GM19395 (cell line): ENCODE data around the gene ALKBH5.

ENCODE experiments used
- ATAC-seq: cut with Tn5 transposase; IDR thresholded peaks from one replicate; pipeline ENCODE4 v1.9.1; 2021; ENCODE audit warnings: mild to moderate bottlenecking, moderate library complexity; ENCODE audit not compliant: unreplicated experiment

The ALKBH5 gene

DNA sequence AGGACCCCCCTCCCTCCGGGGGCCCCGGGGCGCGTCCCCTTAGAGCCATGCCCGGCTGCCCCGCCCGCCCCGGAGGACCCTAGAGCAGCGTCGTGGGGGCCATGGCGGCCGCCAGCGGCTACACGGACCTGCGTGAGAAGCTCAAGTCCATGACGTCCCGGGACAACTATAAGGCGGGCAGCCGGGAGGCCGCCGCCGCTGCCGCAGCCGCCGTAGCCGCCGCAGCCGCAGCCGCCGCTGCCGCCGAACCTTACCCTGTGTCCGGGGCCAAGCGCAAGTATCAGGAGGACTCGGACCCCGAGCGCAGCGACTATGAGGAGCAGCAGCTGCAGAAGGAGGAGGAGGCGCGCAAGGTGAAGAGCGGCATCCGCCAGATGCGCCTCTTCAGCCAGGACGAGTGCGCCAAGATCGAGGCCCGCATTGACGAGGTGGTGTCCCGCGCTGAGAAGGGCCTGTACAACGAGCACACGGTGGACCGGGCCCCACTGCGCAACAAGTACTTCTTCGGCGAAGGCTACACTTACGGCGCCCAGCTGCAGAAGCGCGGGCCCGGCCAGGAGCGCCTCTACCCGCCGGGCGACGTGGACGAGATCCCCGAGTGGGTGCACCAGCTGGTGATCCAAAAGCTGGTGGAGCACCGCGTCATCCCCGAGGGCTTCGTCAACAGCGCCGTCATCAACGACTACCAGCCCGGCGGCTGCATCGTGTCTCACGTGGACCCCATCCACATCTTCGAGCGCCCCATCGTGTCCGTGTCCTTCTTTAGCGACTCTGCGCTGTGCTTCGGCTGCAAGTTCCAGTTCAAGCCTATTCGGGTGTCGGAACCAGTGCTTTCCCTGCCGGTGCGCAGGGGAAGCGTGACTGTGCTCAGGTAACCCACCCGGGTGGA lies 759 bp downstream of the ALKBH5 start:
- ATAC-seq = peak; percentile 5

DNA sequence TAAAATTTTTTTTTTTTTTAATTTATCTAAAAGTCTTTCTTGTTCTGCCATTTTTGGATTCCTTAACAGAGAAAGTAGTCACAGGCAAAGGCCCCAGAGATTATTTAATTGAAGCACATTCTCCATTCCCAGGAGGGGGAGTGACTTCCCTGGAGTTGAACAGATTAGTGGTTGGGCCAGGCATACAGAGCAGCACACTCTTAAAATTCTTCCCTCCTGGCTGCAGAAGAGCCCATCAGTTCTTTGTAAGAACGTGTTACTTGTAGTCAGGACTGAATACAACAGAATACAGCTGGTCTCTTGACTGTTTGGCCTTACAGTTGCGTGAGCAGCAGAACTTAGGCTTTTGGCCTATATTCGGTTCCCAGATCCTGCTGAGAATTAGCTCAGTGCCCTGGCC lies 1.8 kb downstream of the ALKBH5 start:
- ATAC-seq = no peak

DNA sequence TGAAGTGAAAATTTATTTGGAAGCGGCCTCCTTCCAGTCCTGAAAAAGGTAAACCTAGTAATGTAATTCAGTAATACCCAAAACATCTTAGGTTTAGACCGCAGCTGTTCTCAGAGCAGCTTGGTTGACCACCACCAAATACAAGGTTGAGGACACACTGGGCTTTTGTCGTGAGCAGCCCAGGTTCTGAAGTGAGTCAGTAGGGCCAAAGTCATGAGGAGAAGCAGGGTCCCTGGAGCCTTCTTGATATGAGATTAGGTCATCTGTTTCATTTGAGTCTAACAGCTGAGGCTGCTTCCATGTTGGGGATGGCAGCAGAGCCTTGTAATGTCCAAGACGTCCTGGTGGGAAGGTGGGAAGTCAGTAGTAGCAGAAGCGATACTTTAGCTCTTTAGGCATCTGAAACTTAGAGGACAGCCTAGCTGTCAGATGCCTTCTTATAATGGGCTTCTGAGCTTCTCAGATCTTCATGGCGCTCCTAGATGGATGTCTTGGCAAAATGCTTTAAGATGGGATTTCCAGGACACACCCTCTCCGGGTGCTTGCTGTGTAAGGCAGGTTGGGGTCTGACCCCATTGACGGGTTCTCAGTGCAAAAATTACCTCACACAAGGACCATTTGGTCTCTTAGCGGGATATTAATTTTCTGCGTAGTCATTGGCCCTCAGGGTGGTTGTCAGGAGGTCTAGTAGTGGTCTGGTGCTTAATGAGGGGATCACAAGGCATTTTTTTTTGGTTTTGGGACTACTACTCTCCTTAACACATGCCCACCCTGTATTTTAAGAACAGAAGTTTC lies 2.4 kb downstream of the ALKBH5 start:
- ATAC-seq = no peak

DNA sequence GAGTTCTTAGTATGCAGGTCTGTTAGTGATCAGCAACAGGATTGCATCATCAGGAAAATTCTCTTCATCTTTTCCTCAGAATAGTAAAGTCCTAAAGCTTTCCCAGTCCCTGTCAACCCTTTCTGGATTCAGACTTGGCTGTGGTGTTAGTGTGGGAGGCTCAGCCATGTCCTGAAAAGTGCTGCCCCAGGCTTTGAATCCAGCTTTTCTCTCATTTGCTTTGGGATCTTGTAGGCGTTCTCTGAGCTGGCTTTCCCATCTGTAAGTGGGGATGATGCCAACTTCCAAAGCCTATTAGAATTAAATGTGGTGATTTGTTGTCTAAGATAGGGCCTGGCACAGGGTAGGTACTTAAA lies 3.0 kb downstream of the ALKBH5 start:
- ATAC-seq = no peak

DNA sequence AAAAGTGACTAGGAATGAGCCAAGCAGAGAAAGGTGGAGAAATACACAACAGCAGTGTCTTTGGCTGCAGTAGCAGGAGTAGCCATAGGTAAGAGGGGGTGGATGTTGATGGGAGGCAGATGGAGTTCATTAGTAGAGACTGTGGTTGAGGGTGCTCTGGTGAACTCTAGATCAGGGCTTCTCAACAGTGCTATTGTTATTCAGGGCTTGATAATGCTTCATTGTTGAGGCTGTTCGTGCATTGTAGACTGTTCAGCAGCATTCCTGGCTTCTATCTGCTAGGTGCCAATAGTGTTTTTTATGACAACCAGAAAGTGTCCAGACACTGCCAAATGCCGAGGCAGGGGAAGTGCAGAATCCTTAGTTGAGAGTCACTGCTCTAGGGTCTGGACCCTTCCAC lies 3.6 kb downstream of the ALKBH5 start:
- ATAC-seq = no peak

DNA sequence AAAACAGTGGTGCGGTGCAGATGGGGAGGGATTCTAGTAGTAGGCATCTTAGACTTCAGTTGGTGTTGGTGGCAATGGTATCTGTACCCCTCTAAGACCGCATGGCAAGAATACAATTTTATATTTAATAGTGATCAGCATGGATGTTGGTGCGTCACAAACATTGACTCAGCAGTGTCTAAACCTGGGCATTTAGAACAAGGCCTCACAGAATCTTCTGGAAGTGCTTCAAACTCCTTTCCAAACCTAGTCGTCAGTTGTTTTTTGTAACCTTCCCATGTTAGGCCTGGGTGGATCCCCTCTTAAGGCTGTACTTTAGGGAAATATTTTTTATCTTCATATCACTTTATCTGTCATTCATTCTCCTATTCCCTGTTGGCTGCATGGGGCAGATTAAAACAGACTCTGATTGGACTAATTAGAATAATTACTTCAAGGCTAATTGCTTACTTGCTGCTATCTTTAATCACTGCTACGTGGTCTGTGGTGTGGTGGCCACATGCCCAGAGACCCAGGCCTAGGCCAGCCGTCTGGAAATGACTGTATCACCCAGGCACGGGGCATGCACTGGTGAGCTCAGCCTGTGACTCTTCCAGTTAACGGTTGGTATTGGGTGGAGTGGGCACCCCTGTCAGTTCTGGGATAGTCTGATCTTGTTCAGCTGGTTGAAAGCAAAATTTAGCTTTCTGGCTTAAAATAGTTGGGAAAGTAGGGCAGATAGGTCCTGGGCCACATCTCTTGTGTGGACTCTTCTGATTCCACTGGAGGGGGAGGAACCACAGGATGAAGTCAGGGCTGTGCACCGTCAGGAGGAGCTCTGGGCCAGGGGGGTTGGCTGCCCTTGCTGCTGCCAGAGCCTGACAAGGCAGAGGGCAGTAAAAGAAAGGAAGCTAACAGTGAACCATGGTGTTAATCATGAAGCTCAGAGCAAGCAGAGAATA lies 4.5 kb downstream of the ALKBH5 start:
- ATAC-seq = no peak

DNA sequence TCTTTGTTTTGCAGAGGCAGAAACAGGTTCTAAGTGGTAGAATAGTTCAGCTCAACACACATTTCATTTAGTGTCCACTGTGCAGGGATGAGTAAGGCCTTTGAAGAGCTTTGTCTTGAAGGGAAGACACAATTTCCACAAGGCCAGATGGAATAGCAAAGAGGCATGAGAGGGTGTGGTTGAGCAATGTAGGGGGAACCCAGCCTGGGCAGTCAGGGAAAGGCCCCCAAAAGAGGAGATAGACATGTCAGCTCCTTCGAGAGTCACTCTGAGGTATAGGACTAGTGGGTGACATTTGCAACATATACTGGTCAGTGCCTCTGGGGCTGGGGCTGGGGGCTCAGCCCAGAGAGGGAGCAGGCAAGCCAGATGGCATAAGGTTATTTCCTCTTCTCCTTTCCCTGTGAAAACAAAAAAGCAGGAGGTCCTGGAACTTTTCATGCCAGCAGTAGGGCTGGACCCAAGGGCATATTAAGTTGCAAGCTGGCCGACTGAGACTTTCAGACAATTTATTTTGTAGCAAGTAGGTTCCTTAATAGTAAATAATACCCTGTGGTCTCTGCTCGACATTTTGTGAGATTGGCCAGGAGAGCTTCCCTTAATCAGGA lies 7.1 kb downstream of the ALKBH5 start:
- ATAC-seq = no peak

DNA sequence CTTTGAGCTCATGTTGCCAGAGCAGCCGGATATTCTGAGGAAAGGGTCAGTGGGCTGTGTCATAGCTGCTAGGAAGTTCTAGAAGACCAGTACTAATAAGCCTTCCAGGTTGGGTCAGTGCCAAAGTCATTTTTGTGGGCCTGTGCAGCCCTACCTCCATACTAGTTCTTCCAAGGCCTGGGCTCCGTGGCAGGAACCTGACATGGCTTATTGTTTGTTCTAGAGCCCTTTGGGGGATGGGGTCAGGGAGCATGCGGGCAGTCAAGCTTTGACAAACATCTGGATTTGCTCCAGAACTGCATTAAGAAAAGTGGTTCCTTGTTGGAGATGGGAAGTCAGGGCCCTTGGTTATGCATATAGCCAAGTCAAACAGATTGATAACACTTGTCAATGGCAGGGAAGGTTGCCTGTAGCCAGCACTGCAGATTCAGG lies 7.6 kb downstream of the ALKBH5 start:
- ATAC-seq = no peak

DNA sequence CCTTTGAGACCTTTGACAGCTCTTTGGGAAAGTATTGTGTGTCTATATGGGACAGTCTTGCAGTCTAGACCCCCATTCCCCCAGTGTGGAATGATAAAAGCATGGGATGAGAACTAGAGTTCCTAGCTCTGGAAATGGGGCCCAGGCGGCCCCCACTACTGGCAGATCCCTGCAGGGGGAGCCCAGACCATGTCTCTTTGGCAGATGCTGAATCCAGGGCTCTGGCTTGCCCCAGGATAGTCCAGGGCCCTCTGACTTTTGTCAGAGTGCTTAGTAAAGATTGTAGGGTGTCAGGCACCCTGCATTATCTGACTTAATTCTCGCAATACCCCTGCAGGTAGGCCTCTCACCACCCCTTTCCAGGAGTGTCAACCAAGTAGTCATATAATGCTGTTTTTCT lies 8.3 kb downstream of the ALKBH5 start:
- ATAC-seq = no peak

DNA sequence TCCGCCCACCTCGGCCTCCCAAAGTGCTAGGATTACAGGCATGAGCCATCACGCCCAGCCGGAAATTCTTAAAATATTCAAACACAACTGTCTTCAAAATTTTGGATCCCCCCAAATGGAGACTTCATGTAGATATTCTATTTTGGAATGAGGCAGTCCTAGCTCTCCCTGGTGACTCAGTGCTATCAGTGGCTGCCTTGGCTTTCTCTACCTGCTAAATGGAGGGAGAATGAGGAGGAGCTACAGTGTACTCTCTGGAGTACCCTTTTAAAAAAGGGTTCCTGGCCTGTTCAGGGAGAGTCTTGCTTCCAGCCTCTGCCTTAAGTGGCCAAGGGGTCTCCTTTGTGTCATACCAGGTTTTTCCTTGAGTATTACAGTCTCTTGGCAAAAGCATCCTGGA lies 10.8 kb downstream of the ALKBH5 start:
- ATAC-seq = no peak

DNA sequence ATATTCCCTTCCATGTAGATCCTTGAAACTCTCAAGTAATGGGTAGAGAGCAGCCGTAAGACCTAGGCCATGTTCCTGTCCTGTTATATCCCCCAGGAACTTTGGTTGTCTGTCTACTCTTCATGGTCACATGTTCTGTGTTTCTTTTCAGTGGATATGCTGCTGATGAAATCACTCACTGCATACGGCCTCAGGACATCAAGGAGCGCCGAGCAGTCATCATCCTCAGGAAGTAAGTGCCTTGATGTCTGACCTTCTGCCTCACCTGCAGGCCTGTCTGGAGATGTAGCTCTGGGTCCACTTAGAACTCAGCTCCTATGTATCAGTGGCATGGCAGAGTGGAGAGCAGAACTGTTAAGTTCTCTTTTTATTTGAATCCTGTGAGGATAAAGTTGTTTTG lies 11.2 kb downstream of the ALKBH5 start:
- no peak for ATAC-seq

DNA sequence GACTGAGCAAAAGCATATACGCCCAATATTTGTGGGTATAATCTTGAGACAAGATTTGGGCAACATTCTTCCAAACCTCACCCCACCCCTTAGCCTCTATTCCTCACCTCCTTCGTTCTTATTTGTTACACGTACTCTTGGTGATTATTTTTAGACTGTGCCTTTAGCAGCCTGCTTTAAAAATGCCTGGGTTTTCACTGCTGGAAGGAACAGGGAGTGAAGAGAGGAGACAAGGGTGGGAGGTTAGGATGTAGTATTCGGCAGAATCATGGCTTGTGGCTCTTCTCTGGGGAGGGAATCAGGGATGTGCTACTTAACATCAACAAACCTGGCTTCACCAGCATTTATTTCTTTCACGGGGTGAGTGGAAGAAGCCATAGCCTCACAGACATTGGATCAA lies 11.6 kb downstream of the ALKBH5 start:
- ATAC-seq = no peak

DNA sequence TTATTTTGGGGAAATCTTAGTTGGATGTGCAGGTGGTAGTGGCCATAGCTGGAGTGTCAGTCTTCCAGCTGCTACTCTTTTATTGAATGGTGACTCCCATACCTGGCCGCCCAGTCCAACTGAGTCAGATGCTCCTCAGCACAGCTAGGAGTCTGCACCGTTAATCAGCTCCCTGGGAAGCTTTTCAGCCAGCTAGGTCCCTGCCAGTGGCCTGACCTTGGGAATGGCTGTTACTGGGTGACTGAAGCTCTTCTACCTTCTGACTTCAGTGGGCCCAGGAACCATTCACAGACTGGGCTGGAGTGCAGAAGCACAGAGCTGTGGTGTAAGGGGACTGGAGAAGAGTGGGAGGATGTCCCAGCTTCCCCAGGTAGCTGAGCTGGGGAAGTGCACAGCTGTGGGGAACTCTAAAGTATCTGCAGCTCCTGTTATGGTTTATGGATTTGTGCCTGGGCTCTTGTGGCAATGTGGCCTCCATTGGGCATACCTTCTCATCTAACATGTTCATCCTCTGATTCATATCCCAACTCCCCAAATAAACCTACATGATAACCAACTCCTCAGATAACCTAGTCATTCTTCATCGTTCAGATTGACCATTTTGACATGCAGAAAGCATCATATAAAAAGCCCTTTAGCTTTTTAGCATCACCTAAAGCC lies 14.0 kb downstream of the ALKBH5 start:
- ATAC-seq = no peak

DNA sequence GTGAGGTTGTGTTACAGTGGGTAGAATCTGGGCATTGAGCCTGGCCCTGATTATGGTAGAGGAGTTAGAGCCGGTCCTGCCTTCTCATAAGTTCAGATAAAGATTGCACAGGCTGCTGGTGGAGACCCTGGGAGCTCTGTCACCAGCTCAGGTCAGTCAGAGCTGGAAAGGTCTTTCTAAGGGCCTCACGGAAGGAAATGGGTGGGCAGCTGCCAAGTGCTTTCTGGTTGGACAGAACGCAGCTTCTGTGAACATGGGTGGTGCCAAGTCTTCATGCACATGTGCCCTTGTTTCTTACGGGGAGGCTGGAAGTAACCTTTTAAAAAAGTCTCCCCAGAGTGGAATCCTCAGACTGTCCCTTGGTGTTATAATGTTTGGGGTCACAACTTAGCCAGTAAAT lies 14.9 kb downstream of the ALKBH5 start:
- ATAC-seq = no peak

DNA sequence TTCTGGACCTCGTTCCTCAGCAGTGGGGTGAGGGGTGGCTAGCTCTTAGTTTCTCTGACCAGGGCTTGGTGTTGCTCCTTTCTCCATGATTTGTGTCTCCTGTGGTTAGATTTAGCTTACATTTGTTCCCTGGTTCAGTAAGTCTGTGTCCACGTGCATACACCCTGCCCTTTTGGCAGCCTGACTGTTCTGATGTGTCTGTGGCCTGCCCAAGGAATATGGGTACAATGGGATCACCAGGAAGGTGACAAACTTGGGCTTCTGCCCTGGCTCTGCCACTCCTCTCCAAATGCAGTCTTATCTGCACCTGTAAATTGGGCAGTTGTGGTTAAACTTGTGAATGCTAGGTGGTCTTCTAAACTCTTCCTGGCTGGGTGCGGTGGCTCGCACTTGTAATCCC lies 17.5 kb downstream of the ALKBH5 start:
- no peak for ATAC-seq

DNA sequence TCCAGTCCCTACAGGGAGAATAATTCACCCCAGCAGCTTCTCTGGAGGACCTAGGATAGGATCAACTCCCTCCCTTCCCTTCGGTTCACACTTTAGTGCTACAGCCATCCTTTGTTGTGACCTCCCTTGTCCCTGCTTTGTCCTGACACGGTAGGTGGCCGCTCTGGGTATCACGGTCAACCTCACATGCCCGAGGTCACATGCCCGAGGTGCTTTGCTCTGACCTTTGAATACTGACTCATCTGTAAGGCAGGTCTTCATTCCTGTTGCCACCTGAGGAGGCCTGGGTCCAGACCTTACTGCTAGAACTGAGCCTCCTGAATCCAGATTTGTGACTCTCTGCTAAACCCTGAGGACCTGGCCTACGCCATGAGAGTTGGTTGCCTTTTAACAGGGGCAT lies 19.7 kb downstream of the ALKBH5 start:
- ATAC-seq = no peak

DNA sequence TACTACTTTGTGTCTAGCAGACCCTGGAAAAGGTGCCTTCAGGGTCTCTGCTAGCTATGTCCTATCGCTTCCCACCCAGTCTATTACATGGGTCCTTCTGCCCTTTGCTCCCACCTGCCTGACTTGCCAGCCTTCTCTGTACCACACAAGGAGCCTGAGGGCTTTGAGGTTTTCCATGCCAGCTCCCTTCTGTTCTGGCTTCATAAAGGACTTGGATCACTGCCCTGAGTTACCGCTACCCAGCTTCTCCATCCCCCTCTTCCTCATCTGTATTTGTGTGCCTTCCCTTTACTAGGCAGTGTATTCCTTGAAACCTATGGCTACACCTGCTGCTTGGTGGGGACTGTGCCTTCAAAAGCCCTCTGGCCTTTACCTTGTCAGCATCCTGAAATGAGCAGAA lies 22.2 kb downstream of the ALKBH5 start:
- no peak for ATAC-seq

DNA sequence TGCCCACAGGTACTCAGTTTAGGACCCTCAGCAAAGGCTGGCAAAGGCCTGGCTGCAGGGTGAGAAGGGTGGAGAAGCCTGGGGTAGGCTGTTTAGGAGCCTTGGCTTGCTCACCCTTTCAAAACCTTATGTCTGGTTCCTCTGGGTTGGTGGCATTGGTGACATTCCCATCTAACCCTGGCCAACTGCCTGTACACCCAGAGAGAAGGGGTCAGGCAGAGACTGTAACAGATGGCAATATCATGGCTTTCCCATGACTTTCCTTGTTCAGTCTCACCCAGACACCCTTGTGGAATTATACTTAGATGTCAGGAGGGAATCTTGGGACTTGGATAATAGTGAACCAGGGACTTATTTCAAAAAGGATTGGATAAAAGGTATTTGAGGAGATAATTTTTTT lies 23.3 kb downstream of the ALKBH5 start:
- no peak for ATAC-seq

DNA sequence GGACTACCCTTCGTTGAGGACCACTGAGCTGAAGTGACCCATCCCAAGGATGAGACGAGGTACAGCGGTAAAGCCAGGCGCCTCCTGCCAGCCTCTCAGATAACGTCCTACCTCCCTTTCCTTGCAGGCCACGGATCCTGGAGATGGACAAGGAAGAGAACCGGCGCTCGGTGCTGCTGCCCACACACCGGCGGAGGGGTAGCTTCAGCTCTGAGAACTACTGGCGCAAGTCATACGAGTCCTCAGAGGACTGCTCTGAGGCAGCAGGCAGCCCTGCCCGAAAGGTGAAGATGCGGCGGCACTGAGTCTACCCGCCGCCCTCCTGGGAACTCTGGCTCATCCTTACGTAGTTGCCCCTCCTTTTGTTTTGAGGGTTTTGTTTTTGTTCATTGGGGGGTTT lies 24.5 kb downstream of the ALKBH5 start:
- no peak for ATAC-seq

DNA sequence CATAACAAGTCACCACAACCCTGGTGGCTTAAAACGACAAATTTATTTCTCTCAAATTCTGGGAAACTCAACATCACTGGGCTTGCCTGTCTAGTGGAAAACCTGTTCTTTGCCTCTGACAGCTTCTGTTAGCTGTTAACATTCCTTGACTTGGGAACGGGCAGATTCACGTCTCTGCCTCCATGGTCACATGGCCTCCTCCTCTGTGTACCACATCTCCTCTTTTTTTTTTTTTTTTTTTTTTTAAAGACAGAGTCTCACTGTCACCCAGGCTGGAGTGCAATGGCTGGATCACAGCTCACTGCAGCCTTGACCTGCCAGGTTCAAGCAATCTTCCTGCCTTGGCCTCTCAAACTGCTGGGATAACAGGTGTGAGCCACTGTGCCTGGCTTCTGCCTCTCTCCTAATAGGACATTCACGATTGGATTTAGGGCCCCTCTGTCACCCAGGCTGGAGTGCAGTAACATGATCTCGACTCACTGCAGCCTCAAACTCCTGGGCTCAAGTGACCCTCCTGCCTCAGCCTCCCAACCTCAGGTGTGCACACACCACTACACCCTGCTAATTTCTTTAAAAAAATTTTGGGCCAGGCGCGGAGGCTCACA lies 30.1 kb downstream of the ALKBH5 start:
- no peak for ATAC-seq
